ENCODE results near the gene CGREF1. TPM values are rescaled to one million over a fixed set of nuclear protein-coding genes. Genes with fewer than 3 reads are reported as not detected.

CGREF1 gene
- total RNA-seq, 1 experiment from 2014 or later, result 4.0 TPM

DNA sequence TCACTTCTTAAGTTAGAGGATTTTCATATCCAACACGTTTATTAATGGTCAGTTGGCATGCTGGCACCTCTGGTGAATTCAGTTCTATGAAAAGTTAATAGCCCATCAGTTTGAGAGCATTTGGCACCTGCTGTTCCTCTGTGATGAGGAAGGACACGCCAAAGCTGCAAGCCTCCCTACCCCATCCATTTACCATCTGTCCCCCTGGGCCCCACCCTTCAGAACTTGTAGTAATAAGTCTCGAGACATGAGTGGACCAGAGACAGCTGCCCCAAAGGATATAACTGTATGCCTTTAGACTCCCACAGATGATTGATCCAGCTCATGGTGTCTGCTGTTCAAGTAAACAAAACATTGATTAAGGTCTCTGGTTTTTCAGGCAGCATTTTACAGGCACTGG lies 53.8 kb downstream of the CGREF1 start:
- ATAC-seq (no peak), DNase-seq (ENCODE audit: low read depth, low spot score) (no peak)
- Histone ChIP-seq H3K4me3 (replicated peaks in 1 of 2; ENCODE audit: low read depth in 1 of 2, low read length in 2 of 2) (no peak overlapping the region), H3K9me3 (ENCODE audit: control insufficient read depth in 1 of 2, insufficient read depth in 1 of 2, low read depth in 1 of 2, low read length in 2 of 2) (no peaks in the 10 kb centered on the region), H3K9me2 (ENCODE audit: insufficient read depth) (no peaks in the 10 kb centered on the region), H2AFZ (ENCODE audit: low read depth, low read length, poor library complexity, severe bottlenecking) (no peak overlapping the region), H3K79me2 (ENCODE audit: insufficient read depth, low read length) (peaks cover 21% of the 10 kb centered on the region), H3K27ac (ENCODE audit: low read depth, low read length) (no peak overlapping the region), H4K20me1 (ENCODE audit: insufficient read depth) (no peaks in the 10 kb centered on the region), H3K9ac (ENCODE audit: low read length) (no peak overlapping the region), H3K4me1 (ENCODE audit: control insufficient read depth in 1 of 2, insufficient read depth in 2 of 2, low read length in 2 of 2) (peaks cover 2 to 3% of the 10 kb centered on the region in 2 experiments; a peak in 3 of 4 replicates), H3K4me2 (ENCODE audit: low read length) (no peak overlapping the region), H3K27me3 (ENCODE audit: insufficient read depth, low read length) (no peaks in the 10 kb centered on the region), H3K36me3 (ENCODE audit: control insufficient read depth in 1 of 2, insufficient read depth in 2 of 2, low read length in 2 of 2) (peaks cover 14 to 17% of the 10 kb centered on the region in 2 experiments; a peak in 3 of 4 replicates)
- CTCF ChIA-PET, result no interaction called here
- BruUV-seq (replicated peaks), result no TSS peak
- POLR2A ChIA-PET, result no interaction called here
- intact Hi-C loops (cut with micrococcal nuclease), result no loop called here
- RAD21 ChIA-PET (ENCODE audit: low non-redundant PET in 1 of 2, low total read pairs in 2 of 2, uncharacterized antibody in 2 of 2, unreplicated experiment in 2 of 2), result no interaction called here
- no peak for TF ChIP-seq SIN3A (IDR thresholded peaks at IDR 0.05; ENCODE audit: low read depth)

DNA sequence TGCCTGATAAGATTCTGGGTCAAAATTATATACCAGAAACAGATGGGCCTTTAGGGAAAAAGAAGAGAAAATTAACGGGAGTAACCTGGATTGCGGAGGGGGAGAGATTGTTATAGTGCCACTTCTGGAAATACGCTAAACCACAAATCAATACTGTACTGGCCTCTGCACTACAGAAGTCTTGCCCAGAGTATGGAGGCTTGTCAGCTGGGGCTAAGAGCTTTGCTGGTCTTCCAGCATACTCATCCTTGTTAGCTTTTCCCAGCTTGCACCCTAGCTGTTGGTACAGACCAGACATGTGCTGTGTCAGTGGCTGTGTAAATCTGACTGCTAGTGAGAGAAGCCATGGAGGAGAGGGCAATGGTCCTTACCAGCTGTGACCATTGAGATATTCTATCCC lies 58.6 kb downstream of the CGREF1 start:
- no TSS peak for BruUV-seq (replicated peaks)
- no peak overlapping the region for H2AFZ ChIP-seq (ENCODE audit: low read depth, low read length, poor library complexity, severe bottlenecking)
- H3K4me2 ChIP-seq (ENCODE audit: low read length), result no peak overlapping the region
- intact Hi-C loops (cut with micrococcal nuclease), result no loop called here
- ChIA-PET RAD21 (ENCODE audit: low non-redundant PET in 1 of 2, low total read pairs in 2 of 2, uncharacterized antibody in 2 of 2, unreplicated experiment in 2 of 2) (no interaction called here), CTCF (no interaction called here), POLR2A (no interaction called here)
- H3K79me2 ChIP-seq (ENCODE audit: insufficient read depth, low read length), result no peaks in the 10 kb centered on the region
- H4K20me1 ChIP-seq (ENCODE audit: insufficient read depth), result no peaks in the 10 kb centered on the region
- no peaks in the 10 kb centered on the region for H3K4me1 ChIP-seq (ENCODE audit: control insufficient read depth in 1 of 2, insufficient read depth in 2 of 2, low read length in 2 of 2)
- H3K36me3 ChIP-seq (ENCODE audit: control insufficient read depth in 1 of 2, insufficient read depth in 2 of 2, low read length in 2 of 2), result peaks cover 6 to 11% of the 10 kb centered on the region in 2 experiments; a peak in 2 of 4 replicates
- H3K27me3 ChIP-seq (ENCODE audit: insufficient read depth, low read length), result no peaks in the 10 kb centered on the region
- no peaks in the 10 kb centered on the region for H3K9me2 ChIP-seq (ENCODE audit: insufficient read depth)
- H3K9me3 ChIP-seq (ENCODE audit: control insufficient read depth in 1 of 2, insufficient read depth in 1 of 2, low read depth in 1 of 2, low read length in 2 of 2), result no peaks in the 10 kb centered on the region
- no peak overlapping the region for H3K27ac ChIP-seq (ENCODE audit: low read depth, low read length)
- no peak overlapping the region for H3K9ac ChIP-seq (ENCODE audit: low read length)
- ATAC-seq, result no peak
- no peak for DNase-seq (ENCODE audit: low read depth, low spot score)
- no peak overlapping the region for H3K4me3 ChIP-seq (replicated peaks in 1 of 2; ENCODE audit: low read depth in 1 of 2, low read length in 2 of 2)
- TF ChIP-seq EZH2phosphoT487 (IDR thresholded peaks at IDR 0.05; ENCODE audit: borderline replicate concordance) (no peak), SIN3A (IDR thresholded peaks at IDR 0.05; ENCODE audit: low read depth) (no peak), JUND (IDR thresholded peaks at IDR 0.05) (no peak), RAD21 (IDR thresholded peaks at IDR 0.05; ENCODE audit: low read depth) (no peak), EZH2 (IDR thresholded peaks at IDR 0.05) (no peak), ZNF274 (IDR thresholded peaks at IDR 0.05; ENCODE audit: low read depth, low read length) (no peak), ZFX (IDR thresholded peaks at IDR 0.05) (no peak), SRF (IDR thresholded peaks at IDR 0.05; ENCODE audit: low read depth) (no peak), EGR1 (IDR thresholded peaks at IDR 0.05; ENCODE audit: low read depth) (no peak), CBX3 (IDR thresholded peaks at IDR 0.05; ENCODE audit: low read depth) (no peak), YY1 (IDR thresholded peaks at IDR 0.05; ENCODE audit: extremely low read depth, insufficient replicate concordance, low read depth, low read length) (no peak), TCF7L2 (IDR thresholded peaks at IDR 0.05; ENCODE audit: borderline replicate concordance, extremely low read depth, insufficient read depth, insufficient read length) (no peak), POLR2AphosphoS5 (IDR thresholded peaks at IDR 0.05; ENCODE audit: low read depth, low read length) (no peak), ELF1 (IDR thresholded peaks at IDR 0.05; ENCODE audit: borderline replicate concordance, low read depth) (no peak), FOSL1 (IDR thresholded peaks at IDR 0.05; ENCODE audit: low read depth) (no peak)
- TF ChIP-seq, protein P1, sequence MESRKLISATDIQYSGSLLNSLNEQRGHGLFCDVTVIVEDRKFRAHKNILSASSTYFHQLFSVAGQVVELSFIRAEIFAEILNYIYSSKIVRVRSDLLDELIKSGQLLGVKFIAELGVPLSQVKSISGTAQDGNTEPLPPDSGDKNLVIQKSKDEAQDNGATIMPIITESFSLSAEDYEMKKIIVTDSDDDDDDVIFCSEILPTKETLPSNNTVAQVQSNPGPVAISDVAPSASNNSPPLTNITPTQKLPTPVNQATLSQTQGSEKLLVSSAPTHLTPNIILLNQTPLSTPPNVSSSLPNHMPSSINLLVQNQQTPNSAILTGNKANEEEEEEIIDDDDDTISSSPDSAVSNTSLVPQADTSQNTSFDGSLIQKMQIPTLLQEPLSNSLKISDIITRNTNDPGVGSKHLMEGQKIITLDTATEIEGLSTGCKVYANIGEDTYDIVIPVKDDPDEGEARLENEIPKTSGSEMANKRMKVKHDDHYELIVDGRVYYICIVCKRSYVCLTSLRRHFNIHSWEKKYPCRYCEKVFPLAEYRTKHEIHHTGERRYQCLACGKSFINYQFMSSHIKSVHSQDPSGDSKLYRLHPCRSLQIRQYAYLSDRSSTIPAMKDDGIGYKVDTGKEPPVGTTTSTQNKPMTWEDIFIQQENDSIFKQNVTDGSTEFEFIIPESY (IDR thresholded peaks at IDR 0.05; ENCODE audit: extremely low read depth, insufficient replicate concordance, low read length), result no peak
- TF ChIP-seq, protein P2, sequence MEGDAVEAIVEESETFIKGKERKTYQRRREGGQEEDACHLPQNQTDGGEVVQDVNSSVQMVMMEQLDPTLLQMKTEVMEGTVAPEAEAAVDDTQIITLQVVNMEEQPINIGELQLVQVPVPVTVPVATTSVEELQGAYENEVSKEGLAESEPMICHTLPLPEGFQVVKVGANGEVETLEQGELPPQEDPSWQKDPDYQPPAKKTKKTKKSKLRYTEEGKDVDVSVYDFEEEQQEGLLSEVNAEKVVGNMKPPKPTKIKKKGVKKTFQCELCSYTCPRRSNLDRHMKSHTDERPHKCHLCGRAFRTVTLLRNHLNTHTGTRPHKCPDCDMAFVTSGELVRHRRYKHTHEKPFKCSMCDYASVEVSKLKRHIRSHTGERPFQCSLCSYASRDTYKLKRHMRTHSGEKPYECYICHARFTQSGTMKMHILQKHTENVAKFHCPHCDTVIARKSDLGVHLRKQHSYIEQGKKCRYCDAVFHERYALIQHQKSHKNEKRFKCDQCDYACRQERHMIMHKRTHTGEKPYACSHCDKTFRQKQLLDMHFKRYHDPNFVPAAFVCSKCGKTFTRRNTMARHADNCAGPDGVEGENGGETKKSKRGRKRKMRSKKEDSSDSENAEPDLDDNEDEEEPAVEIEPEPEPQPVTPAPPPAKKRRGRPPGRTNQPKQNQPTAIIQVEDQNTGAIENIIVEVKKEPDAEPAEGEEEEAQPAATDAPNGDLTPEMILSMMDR (IDR thresholded peaks at IDR 0.05 in 2 of 3, conservative IDR thresholded peaks at IDR 0.05 in 1 of 3; ENCODE audit: borderline replicate concordance in 1 of 3, insufficient read depth in 1 of 3, low read depth in 2 of 3, low read length in 2 of 3), result no peak
- TF ChIP-seq, protein P3, sequence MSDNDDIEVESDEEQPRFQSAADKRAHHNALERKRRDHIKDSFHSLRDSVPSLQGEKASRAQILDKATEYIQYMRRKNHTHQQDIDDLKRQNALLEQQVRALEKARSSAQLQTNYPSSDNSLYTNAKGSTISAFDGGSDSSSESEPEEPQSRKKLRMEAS (IDR thresholded peaks at IDR 0.05), result no peak
- TF ChIP-seq, protein P4, sequence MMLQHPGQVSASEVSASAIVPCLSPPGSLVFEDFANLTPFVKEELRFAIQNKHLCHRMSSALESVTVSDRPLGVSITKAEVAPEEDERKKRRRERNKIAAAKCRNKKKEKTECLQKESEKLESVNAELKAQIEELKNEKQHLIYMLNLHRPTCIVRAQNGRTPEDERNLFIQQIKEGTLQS (IDR thresholded peaks at IDR 0.05), result no peak

Measured in HCT116 (cell line).